Limb (tissue), 2 donors: Measurements from ENCODE around the gene COG2.

Experiments used
- DNase-seq, 2 donors: peaks; one replicate each; pipeline ENCODE4 v3.0.0-alpha.2; 2016; ENCODE audit errors: extremely low spot score in 2 of 2

COG2 gene

DNA sequence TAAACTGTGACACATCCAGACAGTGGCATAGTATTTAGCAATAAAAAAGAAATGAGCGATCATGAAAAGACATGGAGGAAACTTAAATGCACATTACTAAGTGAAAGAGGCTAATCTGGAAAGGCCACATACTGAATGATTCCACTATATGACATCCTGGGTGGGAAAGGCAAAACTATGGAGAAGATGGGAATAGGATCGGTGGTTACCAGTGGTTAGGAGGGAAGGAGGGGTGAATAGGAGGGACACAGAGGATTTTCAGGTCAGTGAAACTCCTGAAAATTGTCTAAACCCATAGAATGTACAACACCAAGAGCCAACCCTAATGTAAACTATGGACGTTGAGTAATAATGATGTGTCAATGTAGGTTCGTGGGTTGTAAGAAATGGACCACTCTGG lies 57.9 kb downstream of the COG2 start:
- no peak for DNase-seq

GRCh38 chr1:230701434-230701833 lies 59.2 kb downstream of the COG2 start:
- no peak for DNase-seq

- DNase-seq: no peak
Measured at GRCh38 chr1:230701895-230702768, 59.9 kb downstream of the COG2 start.

DNA sequence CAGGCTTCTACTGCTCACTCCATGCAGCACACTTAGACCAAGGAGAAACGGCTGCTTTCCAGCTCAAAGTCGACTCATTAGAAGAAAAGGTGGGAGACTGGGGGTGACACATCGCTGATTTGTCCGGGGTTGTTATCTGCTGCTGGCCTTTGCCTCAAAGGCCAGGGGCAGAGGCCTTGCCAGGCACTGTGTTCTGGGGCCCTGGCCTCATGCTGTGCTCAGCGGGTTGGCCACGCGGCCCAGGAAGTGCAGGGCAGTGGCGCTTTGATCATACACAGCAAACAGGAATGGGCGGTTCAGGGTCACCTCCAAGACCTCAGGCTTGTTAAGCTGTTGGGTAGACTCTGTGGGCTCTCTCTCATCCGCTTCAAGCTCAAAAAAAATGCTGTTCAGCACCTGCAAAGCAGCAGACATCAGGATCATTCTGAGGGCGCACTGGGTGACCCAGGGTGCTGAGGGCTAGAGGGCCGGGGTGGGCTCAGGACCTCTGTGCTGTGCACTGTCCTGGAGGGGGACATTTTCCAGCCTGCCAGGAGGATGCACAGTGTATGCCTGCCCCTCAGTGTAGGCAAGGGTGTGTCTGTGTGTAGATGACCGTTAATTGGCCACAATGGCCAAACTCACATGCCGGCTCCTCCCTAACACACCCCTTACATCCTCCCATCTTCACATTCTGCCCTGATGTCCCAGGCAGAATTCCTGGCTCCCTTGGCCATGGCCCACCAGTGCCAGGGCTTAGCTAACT lies 60.8 kb downstream of the COG2 start:
- DNase-seq: no peak

GRCh38 chr1:230703679-230704385 lies 61.6 kb downstream of the COG2 start:
- no peak for DNase-seq

DNA sequence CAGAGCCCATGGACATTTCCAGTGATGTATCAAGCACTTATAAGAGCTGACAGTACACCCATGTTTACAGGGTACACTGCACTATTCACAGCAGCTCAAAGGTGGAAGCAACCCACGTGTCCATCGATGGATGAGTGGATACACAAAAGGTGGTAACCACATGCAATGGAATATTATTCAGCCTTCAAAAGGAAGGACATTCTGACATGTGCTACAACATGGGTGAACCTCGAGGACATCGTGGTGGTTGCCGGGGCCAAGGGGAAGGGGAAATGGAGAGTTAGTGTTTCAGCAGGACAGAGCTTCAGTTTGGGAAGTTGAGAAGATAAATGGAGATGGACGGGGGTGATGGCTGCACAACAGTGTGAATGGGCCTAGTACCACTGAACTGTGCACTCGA lies 62.5 kb downstream of the COG2 start:
- no peak for DNase-seq

DNA sequence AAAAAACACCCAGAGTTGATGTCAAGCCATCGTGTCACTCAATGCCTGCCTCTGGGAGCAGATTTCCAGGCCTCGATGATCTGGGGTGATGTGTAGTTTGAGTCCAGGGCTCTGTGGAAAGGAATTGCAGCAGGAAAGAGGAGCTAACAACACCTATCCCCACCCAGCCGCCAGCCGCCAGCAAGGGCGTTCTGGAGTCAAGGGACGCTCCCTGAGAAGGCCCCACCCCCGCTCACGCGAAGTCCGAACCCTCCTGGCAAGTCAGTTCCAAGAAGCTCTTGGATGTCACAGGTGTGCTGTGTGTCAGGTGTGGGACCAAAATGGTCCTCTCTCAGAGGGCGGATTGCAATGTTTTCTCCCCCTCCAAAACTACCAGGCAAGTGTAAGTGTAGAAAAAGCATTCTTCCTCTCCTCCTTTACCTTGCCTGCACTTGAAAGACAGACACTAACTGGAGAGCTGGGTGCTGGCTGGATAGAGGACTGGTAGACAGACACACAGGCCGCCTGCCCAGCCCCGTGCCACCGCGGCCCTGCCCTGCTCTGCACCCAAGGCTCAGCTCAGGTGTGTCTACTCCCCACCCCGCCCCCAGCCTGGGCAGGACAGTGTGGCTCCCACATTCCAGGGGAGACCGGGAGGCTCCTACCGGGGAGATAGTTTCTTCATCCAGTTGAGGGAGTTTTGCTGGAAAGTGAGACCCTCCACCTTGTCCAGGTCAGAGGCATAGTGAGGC lies 63.2 kb downstream of the COG2 start:
- no peak for DNase-seq

GRCh38 chr1:230706020-230706699 lies 63.9 kb downstream of the COG2 start:
- DNase-seq: no peak

- no peak for DNase-seq
Measured at GRCh38 chr1:230706887-230707731, 64.8 kb downstream of the COG2 start.

DNA sequence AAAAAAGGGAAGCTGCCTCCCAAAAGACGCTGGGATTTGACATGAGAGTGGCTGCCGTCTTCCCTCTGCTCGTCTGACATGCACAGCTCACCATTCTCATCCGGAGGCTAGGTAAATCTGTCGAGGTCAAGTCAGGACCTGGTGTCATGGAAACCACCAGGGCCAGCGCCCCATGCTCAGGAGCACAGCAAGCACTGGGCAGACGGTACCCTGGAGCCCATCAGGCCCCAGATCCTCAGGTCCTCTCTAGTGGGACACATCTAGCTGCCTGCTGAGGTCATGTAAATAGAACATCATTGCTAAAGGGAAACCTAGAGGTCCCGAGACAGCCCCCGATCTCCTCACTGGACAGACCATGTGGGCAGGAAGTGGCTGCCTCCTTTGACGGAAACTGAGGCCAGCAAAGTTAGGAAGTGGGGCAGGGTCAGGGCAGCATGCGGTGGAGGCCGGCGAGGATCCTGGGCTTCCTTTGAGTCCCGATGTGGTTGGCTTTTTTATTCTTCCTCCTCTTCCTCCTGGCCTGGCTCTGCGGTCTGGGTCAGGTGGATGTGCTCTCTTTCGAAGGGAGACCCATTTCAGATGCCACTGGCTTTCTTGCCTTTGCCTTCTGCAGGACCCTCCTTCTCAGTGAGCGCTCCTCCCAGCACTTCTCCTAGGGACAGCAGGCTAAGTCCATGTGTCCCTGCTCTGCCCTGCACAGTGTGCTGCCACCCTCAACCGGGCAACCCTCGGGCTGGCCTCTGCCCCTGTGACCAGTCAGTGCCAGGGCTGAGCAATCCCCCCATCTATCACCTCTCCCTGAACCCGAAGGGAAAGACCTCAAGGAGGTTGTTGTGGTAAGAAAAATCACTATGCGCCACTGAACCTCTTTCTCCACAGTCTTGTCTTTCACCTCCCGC lies 65.7 kb downstream of the COG2 start:
- DNase-seq: no peak

GRCh38 chr1:230708631-230709580 lies 66.6 kb downstream of the COG2 start:
- no peak for DNase-seq

- DNase-seq: no peak
Measured at GRCh38 chr1:230709619-230710542, 67.6 kb downstream of the COG2 start.

- DNase-seq: no peak
Measured at GRCh38 chr1:230710543-230710904, 68.2 kb downstream of the COG2 start.

GRCh38 chr1:230711245-230711644 lies 69.0 kb downstream of the COG2 start:
- DNase-seq: no peak

DNA sequence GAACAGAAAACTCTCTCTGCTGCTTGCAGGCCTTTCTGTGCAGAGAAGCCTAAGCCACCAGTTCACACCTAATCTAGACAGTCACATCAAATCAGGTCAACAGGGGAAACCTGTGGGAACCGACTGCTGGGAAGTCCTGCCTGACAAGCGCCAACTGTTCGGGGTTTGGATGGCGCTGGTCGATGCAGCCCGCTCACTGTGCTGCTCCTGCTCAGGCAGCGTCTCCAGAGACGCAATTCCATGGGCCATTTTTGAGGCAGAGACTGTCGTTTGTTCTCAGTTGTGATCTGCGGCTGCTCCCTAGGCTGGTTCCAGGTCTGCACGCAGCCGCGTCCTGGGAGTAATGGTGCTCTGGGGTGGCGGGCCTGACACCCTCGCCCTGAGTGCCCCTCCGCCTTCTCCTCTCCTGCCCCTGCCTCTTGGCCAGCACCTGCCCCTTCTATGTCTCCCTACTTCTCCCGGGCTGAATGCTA lies 70.2 kb downstream of the COG2 start:
- DNase-seq: no peak

- DNase-seq: no peak
Measured at GRCh38 chr1:230713138-230713537, 70.9 kb downstream of the COG2 start.

- DNase-seq: no peak
Measured at GRCh38 chr1:230713547-230713914, 71.2 kb downstream of the COG2 start.
